Measurements from ENCODE around the gene NOP56. TPM values are rescaled to one million over a fixed set of nuclear protein-coding genes. Genes with fewer than 3 reads are reported as not detected.

Gene NOP56
- total and polyA plus RNA-seq, 2 of the 4 experiments (the other 2 are of a cell fraction) = 189 to 231 TPM

- H2BK5ac ChIP-seq (ENCODE audit: low read depth, low read length, poor library complexity, severe bottlenecking) = no peak overlapping the region
- no peak overlapping the region for H3K4me2 ChIP-seq (ENCODE audit: low read depth, low read length)
- H4K8ac ChIP-seq (ENCODE audit: low read depth in 2 of 2, low read length in 2 of 2) = no peak overlapping the region
- BruUV-seq (replicated peaks) = no TSS peak
- TF ChIP-seq MAZ (IDR thresholded peaks at IDR 0.05; ENCODE audit: borderline replicate concordance, low read depth, low read length) = no peak
- TF ChIP-seq CEBPB (IDR thresholded peaks at IDR 0.05; ENCODE audit: low read depth, low read length) = no peak
- TF ChIP-seq RCOR1 (IDR thresholded peaks at IDR 0.05; ENCODE audit: insufficient replicate concordance, low read length) = no peak
- no peak for TF ChIP-seq MXI1 (IDR thresholded peaks at IDR 0.05; ENCODE audit: borderline replicate concordance, low read depth, low read length)
- no peak for TF ChIP-seq MAFK (IDR thresholded peaks at IDR 0.05; ENCODE audit: low read depth, low read length)
- TF ChIP-seq CHD1 (IDR thresholded peaks at IDR 0.05; ENCODE audit: low read depth, low read length) = no peak
- no peak for TF ChIP-seq POLR2A (IDR thresholded peaks at IDR 0.05; ENCODE audit: low read depth, low read length)
- no peak for TF ChIP-seq RAD21 (IDR thresholded peaks at IDR 0.05; ENCODE audit: low read length)
- TF ChIP-seq, protein P1, sequence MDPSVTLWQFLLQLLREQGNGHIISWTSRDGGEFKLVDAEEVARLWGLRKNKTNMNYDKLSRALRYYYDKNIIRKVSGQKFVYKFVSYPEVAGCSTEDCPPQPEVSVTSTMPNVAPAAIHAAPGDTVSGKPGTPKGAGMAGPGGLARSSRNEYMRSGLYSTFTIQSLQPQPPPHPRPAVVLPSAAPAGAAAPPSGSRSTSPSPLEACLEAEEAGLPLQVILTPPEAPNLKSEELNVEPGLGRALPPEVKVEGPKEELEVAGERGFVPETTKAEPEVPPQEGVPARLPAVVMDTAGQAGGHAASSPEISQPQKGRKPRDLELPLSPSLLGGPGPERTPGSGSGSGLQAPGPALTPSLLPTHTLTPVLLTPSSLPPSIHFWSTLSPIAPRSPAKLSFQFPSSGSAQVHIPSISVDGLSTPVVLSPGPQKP (IDR thresholded peaks at IDR 0.05; ENCODE audit: borderline replicate concordance, low read depth, low read length) = no peak
- TF ChIP-seq NFE2L2 (IDR thresholded peaks at IDR 0.05; ENCODE audit: low read depth, low read length) = no peak
- no peak for TF ChIP-seq RFX5 (IDR thresholded peaks at IDR 0.05; ENCODE audit: low read depth, low read length)
- no peak for TF ChIP-seq SMC3 (IDR thresholded peaks at IDR 0.05; ENCODE audit: low read depth, low read length)
- TF ChIP-seq CTCF (conservative IDR thresholded peaks at IDR 0.05; ENCODE audit: low read depth, low read length) = no peak
- ATAC-seq (ENCODE audit: low read depth) (no peak), DNase-seq (no peak)
- no peaks in the 10 kb centered on the region for H4K20me1 ChIP-seq (ENCODE audit: insufficient read depth, low read length)
- no peaks in the 10 kb centered on the region for H3K9me3 ChIP-seq (ENCODE audit: control insufficient read depth, insufficient read depth, low read length)
- intact Hi-C loops (cut with micrococcal nuclease) (no loop called here), dilution Hi-C loops (cut with HindIII; ENCODE audit: low sequenced_read_pairs, unreplicated experiment) (no loop called here), in situ Hi-C loops (cut with MboI; ENCODE audit: low sequenced_read_pairs) (no loop called here)
- H2AFZ ChIP-seq (replicated peaks; ENCODE audit: low read length, poor library complexity) = no peak overlapping the region
- H2BK15ac ChIP-seq (ENCODE audit: low read depth, low read length) = no peak overlapping the region
- no peak overlapping the region for H2BK120ac ChIP-seq (ENCODE audit: low read depth, low read length)
- no peaks in the 10 kb centered on the region for H3K4me1 ChIP-seq (ENCODE audit: control insufficient read depth, insufficient read depth, low read length)
- ChIA-PET POLR2A (ENCODE audit: unreplicated experiment) (no interaction called here), CTCF (no interaction called here)
- no peak overlapping the region for H4K5ac ChIP-seq (ENCODE audit: low read depth, low read length)
- no peaks in the 10 kb centered on the region for H3K79me1 ChIP-seq (ENCODE audit: low read depth in 1 of 2, low read length in 2 of 2)
- H3K27me3 ChIP-seq (ENCODE audit: control insufficient read depth, insufficient read depth, low read length) = peaks cover 5% of the 10 kb centered on the region
- 27% methylated on average over 3 of the region's 6 CpGs; no CpG with 5 or more reads in 1 of the 2 experiments for WGBS, 2 experiments (ENCODE audit: extremely low coverage in 2 of 2, insufficient read length in 1 of 2)
- no peak overlapping the region for H2AK5ac ChIP-seq (ENCODE audit: low read depth, low read length)
- H3K14ac ChIP-seq (replicated peaks; ENCODE audit: low read depth, low read length) = no peak overlapping the region
- H3K9ac ChIP-seq (ENCODE audit: low read depth, low read length) = no peak overlapping the region
- no peak overlapping the region for H2AK9ac ChIP-seq (replicated peaks; ENCODE audit: low read depth, low read length, poor library complexity)
- no peak overlapping the region for H3K4me3 ChIP-seq (ENCODE audit: insufficient read depth, low read depth, low read length)
- no peaks in the 10 kb centered on the region for H3K36me3 ChIP-seq (ENCODE audit: control insufficient read depth, insufficient read depth, low read length)
- H2BK20ac ChIP-seq (ENCODE audit: low read depth, low read length) = no peak overlapping the region
- no peaks in the 10 kb centered on the region for H3K9me1 ChIP-seq (ENCODE audit: insufficient read depth, low read length)
- H3K18ac ChIP-seq (ENCODE audit: low read depth, low read length) = no peak overlapping the region
- H4K91ac ChIP-seq (ENCODE audit: insufficient read depth, low read depth, low read length) = no peak overlapping the region
- no peak overlapping the region for H3K4ac ChIP-seq (ENCODE audit: low read depth, low read length)
- H3K23ac ChIP-seq (ENCODE audit: low read depth, low read length) = no peak overlapping the region
- no peak overlapping the region for H3K56ac ChIP-seq (ENCODE audit: extremely low read depth, insufficient read depth, low read length)
- no peak overlapping the region for H3K27ac ChIP-seq (ENCODE audit: insufficient read depth, low read length)
Observed at GRCh38 chr20:2610941-2611720, 41.3 kb upstream of the NOP56 start.
